SW 1271 (cell line): Measurements from ENCODE around the gene PPM1E.
"Not testable (repeated sequence)": the region's sequence is repeated elsewhere in the genome, so short reads cannot be mapped to it uniquely, and the experiment has no call there.

ENCODE experiments used
- DNase-seq, 2 experiments: peaks; one replicate each; lab custom pipeline; 2025; lab: John Stamatoyannopoulos, UW

PPM1E gene

GRCh38 chr17:58779446-58779845 lies 23.8 kb downstream of the PPM1E start:
- no peak for DNase-seq

- DNase-seq: no peak
These were observed 27.7 kb downstream of the PPM1E start for GRCh38 chr17:58783380-58783779.

DNA sequence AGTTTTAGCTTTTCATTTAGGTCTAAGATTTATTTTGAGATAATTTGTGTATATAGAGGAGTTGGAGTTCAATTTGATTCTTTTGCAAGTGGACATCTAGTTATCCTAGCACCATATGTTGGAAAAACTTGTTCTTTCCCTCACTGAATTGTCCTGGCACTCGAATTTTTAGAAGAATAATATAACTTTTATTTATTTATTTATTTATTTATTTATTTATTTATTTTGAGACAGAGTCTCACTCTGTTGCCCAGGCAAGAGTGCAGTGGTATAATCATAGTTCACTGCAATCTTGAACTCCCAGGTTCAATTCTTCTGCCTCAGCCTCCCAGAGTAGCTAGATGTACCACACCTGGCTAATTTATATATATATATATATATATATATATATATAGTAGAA lies 29.4 kb downstream of the PPM1E start:
- no peak for DNase-seq

GRCh38 chr17:58786586-58787295 lies 31.1 kb downstream of the PPM1E start:
- DNase-seq: peak in 1 of 2 experiments; percentile 29

GRCh38 chr17:58788199-58788598 lies 32.5 kb downstream of the PPM1E start:
- no peak for DNase-seq

- DNase-seq: no peak
These were observed 33.5 kb downstream of the PPM1E start for GRCh38 chr17:58789160-58789559.

DNA sequence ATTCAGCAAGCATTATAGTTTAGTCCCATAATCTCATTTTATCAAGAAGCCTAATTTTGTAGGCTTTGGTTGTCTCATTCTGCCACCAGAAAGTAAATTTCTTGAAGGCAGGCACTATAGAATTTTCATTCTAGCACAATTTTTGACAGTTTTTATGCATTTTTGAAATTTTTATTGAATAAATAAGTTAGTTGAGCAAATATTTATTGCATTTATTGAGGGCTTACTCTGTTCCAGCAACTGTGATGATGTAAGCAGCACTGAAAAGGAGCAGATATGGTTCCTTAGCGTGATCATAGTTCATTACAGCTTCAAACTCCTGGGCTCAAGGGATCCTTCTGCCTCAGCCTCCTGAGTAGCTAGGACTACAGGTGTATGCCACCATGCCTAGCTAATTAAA lies 34.2 kb downstream of the PPM1E start:
- no peak for DNase-seq

- DNase-seq: not testable (repeated sequence)
These were observed 38.9 kb downstream of the PPM1E start for GRCh38 chr17:58794508-58794907.

DNA sequence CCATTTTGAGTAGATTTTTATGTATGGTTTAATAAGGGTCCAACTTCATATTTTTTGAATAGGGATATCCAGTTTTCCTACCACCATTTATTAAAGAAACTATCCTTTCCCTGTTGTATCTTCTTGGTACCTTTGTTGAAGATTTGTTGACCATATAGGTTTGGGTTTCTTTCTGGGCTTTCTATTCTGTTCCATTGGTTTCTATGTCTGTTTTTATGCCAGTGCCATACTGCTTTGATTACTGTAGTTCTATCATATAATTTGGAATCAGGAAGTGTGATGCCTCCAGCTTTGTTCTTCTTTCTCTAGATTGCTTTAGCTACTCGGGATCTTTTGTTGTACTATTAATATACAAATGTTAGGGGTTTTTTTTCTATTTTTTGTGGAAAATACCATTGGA lies 46.5 kb downstream of the PPM1E start:
- DNase-seq: no peak

- DNase-seq: no peak
These were observed 50.4 kb downstream of the PPM1E start for GRCh38 chr17:58806046-58806445.

GRCh38 chr17:58808609-58809563 lies 53.2 kb downstream of the PPM1E start:
- DNase-seq: no peak

GRCh38 chr17:58809564-58809936 lies 53.9 kb downstream of the PPM1E start:
- no peak for DNase-seq

- no peak for DNase-seq
These were observed 55.6 kb downstream of the PPM1E start for GRCh38 chr17:58811290-58811689.

GRCh38 chr17:58813712-58814111 lies 58.1 kb downstream of the PPM1E start:
- DNase-seq: no peak

DNA sequence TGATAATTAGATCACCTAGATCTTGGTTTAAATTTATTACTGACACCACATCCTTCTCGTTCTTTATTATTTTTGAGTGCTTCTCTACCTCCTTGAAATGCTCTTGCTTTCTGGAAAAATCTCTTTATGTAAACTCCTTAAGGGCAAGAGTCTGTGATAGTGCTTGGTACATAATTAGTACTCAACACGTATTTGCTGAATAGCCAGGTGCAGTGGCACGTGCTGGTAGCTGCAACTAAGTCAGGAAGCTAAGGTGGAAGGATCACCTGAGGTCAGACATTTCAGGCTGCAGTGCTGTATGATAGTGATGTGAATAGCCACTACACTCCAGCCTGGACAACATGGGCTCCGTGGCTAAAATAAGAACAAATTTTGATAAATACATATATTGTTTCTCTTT lies 63.0 kb downstream of the PPM1E start:
- DNase-seq: no peak

DNA sequence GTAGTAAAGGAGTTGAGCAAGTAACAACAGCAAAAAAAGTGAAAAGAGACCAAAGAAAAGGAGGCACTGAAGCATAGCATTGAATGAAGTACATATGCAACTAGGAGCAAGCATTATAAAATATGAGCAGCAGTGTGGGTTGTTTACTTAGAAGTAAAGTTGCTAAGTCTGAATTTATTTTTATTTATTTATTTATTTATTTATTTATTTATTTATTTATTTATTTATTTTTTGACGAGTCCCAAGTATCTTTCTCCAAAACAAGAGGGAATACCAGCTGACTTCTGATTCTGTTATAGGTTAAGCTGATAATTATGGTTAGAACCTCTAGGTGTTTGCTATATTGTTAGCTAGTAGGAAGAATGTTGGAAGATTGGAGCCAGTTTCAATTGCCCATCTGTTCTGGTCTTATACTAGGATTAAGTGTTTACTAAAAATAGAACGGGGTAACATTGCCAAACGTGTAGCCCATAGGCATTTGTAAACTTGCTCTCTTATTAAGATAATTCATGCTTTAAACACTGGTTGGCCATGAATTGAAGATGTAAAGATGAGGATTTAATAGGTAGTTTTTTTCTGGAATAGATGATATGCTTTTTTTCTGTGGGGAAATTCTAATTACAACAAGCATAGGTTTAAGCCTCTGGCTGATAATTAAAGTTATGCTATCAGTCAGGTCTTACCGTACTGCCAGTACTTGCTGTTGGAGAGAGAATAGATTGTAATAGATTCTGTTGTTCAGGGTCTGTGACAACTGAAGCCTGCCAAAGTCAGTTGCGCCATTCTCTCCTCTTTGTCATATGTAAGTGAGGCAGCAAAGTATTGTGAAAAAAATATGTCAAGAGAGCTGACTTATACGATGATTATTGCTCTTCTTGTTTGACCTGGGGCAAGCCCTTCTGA lies 66.7 kb downstream of the PPM1E start:
- DNase-seq: no peak

DNA sequence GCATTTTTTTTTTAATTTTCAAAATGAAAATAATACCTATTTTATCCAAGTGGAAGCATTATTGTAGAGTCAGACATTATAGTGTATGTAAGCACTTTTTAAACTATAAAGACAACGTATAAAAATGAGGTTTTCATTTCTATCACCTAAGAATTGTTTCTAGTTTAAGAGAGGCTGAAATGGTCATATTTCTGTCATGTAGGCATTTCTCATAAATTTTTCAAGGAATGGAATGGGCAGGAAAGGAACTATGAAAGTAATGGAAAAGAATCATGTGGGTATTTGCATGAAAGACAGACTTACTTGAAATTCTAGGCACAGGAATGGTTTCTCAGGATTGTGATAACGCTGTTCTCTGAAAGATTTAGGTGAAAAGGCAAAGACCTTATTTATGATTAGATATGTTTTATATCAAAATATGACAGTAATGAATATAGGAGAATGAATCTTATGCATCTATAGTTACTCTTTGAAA lies 67.4 kb downstream of the PPM1E start:
- no peak for DNase-seq

GRCh38 chr17:58829172-58829637 lies 73.6 kb downstream of the PPM1E start:
- DNase-seq: no peak

DNA sequence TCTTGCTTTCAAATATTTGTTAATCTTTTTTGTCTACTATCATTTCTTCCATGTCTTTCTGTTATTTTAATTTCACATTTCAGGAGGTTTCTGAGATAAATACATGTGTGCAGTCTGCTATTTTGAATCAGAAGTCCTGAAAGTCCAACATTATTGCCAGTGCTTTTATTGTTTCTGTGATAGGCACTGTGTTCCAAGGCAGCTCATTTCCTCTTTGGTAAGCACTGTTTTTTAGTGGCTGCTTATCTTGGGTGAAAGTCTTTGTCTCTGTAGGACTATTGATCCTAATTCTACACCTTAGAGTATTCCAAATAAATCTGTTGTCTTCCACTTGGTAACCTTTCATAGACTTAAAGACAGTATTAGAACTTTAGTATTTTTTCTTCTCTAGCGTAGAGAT lies 76.1 kb downstream of the PPM1E start:
- DNase-seq: no peak

- DNase-seq: no peak
These were observed 76.9 kb downstream of the PPM1E start for GRCh38 chr17:58832514-58832913.

DNA sequence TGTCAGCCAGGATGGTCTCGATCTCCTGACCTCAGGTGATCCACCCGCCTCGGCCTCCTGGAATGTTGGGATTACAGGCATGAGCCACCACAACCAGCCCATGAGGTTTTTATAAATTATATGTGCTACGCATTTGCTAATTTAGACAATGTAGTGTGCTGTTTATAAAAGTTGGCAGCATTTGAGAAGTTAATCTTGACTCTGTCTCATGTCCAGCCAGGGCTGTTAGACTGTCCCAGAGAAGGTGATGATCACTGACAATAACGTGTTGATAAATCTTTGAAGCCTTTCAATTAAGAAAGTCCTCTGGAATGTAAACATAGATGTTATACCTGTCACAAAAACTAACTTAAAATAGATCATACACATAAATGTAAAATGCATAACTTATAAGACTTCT lies 82.0 kb downstream of the PPM1E start:
- DNase-seq: no peak
